BJ (cell line): ENCODE measurements around the gene CFAP97. TPM values are rescaled to one million over a fixed set of nuclear protein-coding genes. Genes with fewer than 3 reads are reported as not detected.
"Not testable (repeated sequence)": the region's sequence is repeated elsewhere in the genome, so short reads cannot be mapped to it uniquely, and the experiment has no call there.

Experiments used
- CTCF ChIA-PET: fragments of 350-600 bp; formaldehyde crosslinking; extraction: SDS; loops from one replicate; lab custom pipeline; 2021; ENCODE audit warnings: antibody characterized with exemption, inconsistent platforms; lab: Yijun Ruan, JAX
- POLR2A ChIA-PET: fragments of 300-600 bp; sonication (Branson Sonifier 250); formaldehyde crosslinking; extraction: SDS; loops from one replicate; lab custom pipeline; 2021; ENCODE audit warnings: antibody characterized with exemption; lab: Charles Lee
- DNase-seq: peaks from one replicate; pipeline ENCODE4 v3.0.0-alpha.2; 2011; ENCODE audit warnings: low read depth
- H3K27me3 ChIP-seq: 2 replicates; pipeline ENCODE4 v1.6.0; 2011; ENCODE audit warnings: low read length; ENCODE audit not compliant: control insufficient read depth, insufficient read depth
- H3K36me3 ChIP-seq: 2 replicates; pipeline ENCODE4 v1.5.1; 2011; ENCODE audit warnings: low read length; ENCODE audit not compliant: control insufficient read depth, insufficient read depth
- H3K4me3 ChIP-seq: 2 replicates; pipeline ENCODE4 v1.5.1; 2011; ENCODE audit warnings: low read depth, mild to moderate bottlenecking, control low read depth, low read length
- CTCF ChIP-seq: IDR thresholded peaks from 2 replicates; pipeline ENCODE4 v1.5.1; 2011; ENCODE audit warnings: low read depth, mild to moderate bottlenecking, control low read depth, inconsistent platforms, low read length, moderate library complexity; ENCODE audit not compliant: insufficient read depth
- polyA plus RNA-seq: library from polyadenylated mRNA; depleted of rRNA; stranded (reverse); fragments of >200 nt; gene quantifications from 2 replicates; pipeline ENCODE4 v1.2.3, GENCODE V29; 2011

Gene CFAP97
- polyA plus RNA-seq, 1 experiment = 16.4 TPM

GRCh38 chr4:185205697-185206342 is 2.0 kb upstream of the CFAP97 start:
- DNase-seq = no peak
- no peak overlapping the region for H3K4me3 ChIP-seq
- no peaks in the 10 kb centered on the region for H3K27me3 ChIP-seq
- ChIA-PET CTCF (no interaction called here), POLR2A (no interaction called here)
- TF ChIP-seq CTCF = no peak
- no peaks in the 10 kb centered on the region for H3K36me3 ChIP-seq

GRCh38 chr4:185205073-185205472 is 1.3 kb upstream of the CFAP97 start:
- H3K36me3 ChIP-seq, H3K4me3 ChIP-seq, POLR2A ChIA-PET, DNase-seq, H3K27me3 ChIP-seq: not testable (repeated sequence)
- CTCF ChIA-PET = interaction anchor here (1.1 kb wide), 1 partner anchor 22 kb away, joined by 3 read pairs; no protein-coding TSS in a partner anchor

- TF ChIP-seq CTCF = no peak
- no peak for DNase-seq
- Histone ChIP-seq H3K27me3 (no peaks in the 10 kb centered on the region), H3K4me3 (peak overlapping the region; percentile 39), H3K36me3 (no peaks in the 10 kb centered on the region; the same call in 1 of the 2 replicates)
- ChIA-PET POLR2A (no interaction called here), CTCF (interaction anchor here (1.1 kb wide), 1 partner anchor 21 kb away, joined by 3 read pairs; no protein-coding TSS in a partner anchor)
These were observed 574 bp upstream of the CFAP97 start for GRCh38 chr4:185204238-185204910.

- no peak for TF ChIP-seq CTCF
- ChIA-PET CTCF (interaction anchor here (1.2 to 2.7 kb wide), 2 partner anchors 19 to 146 kb away, joined by 3 to 13 read pairs; no protein-coding TSS in a partner anchor), POLR2A (no interaction called here)
- Histone ChIP-seq H3K27me3 (no peaks in the 10 kb centered on the region), H3K4me3 (peak overlapping the region; percentile 39), H3K36me3 (no peaks in the 10 kb centered on the region; the same call in 1 of the 2 replicates)
- no peak for DNase-seq
These were observed 765 bp downstream of the CFAP97 start for GRCh38 chr4:185202984-185203485.

- CTCF ChIA-PET = interaction anchor here (0.6 to 2.7 kb wide), 6 partner anchors 15 to 582 kb away, joined by 3 to 13 read pairs (median 4); no protein-coding TSS in a partner anchor
- TF ChIP-seq CTCF = no peak
- POLR2A ChIA-PET = no interaction called here
- DNase-seq = no peak
- Histone ChIP-seq H3K4me3 (no peak overlapping the region), H3K27me3 (no peaks in the 10 kb centered on the region), H3K36me3 (peaks cover 2% of the 10 kb centered on the region; the same call in 1 of the 2 replicates)
These were observed 1.5 kb downstream of the CFAP97 start for GRCh38 chr4:185201977-185202962.

GRCh38 chr4:185198189-185198588 is 5.6 kb downstream of the CFAP97 start:
- H3K4me3 ChIP-seq, DNase-seq, H3K36me3 ChIP-seq, POLR2A ChIA-PET, H3K27me3 ChIP-seq: not testable (repeated sequence)
- CTCF ChIA-PET = interaction anchor here (0.8 to 4.3 kb wide), 3 partner anchors 12 to 65 kb away, joined by 3 to 20 read pairs (median 3); no protein-coding TSS in a partner anchor
